Neural cell (in vitro differentiated cells): ENCODE measurements around the gene PLCB1. TPM values are rescaled to one million over a fixed set of nuclear protein-coding genes. Genes with fewer than 3 reads are reported as not detected.

Experiments
- H2AFZ ChIP-seq: fragments of 200-600, 300-800 bp; sonication (generic), shearing (Covaris generic); 2 replicates; pipeline ENCODE4 v1.6.0; 2014; ENCODE audit warnings: low read depth, mild to moderate bottlenecking, antibody characterized with exemption, low read length, moderate library complexity
- H3F3A ChIP-seq: fragments of 200-600 bp; shearing (Covaris generic); 2 replicates; pipeline ENCODE4 v1.6.1; 2016; ENCODE audit warnings: mild to moderate bottlenecking, moderate library complexity, mixed read lengths, antibody characterized with exemption, low read length; ENCODE audit not compliant: insufficient read depth, poor library complexity, severe bottlenecking
- H3K27ac ChIP-seq: fragments of 200-600, 300-800 bp; sonication (generic), shearing (Covaris generic); 2 replicates; pipeline ENCODE4 v1.5.1; 2014; ENCODE audit warnings: mild to moderate bottlenecking, low read length, moderate library complexity
- H3K27me3 ChIP-seq: fragments of 300-800, 200-600 bp; sonication (generic), shearing (Covaris generic); 2 replicates; pipeline ENCODE4 v1.6.0; 2014; ENCODE audit warnings: mild to moderate bottlenecking, low read depth, low read length, moderate library complexity; ENCODE audit not compliant: insufficient read depth
- H3K36me3 ChIP-seq: fragments of 300-800, 200-600 bp; sonication (generic), shearing (Covaris generic); 2 replicates; pipeline ENCODE4 v1.5.1; 2014; ENCODE audit warnings: mild to moderate bottlenecking, antibody characterized with exemption, low read length, moderate library complexity; ENCODE audit not compliant: insufficient read depth
- H3K4me2 ChIP-seq: fragments of 300-800, 200-600 bp; sonication (generic), shearing (Covaris generic); 2 replicates; pipeline ENCODE4 v1.6.0; 2014; ENCODE audit warnings: mild to moderate bottlenecking, low read length
- H3K4me3 ChIP-seq: fragments of 300-800, 200-600 bp; sonication (generic), shearing (Covaris generic); 2 replicates; pipeline ENCODE4 v1.5.1; 2014; ENCODE audit warnings: mild to moderate bottlenecking, low read length, moderate library complexity
- H3K79me2 ChIP-seq: fragments of 200-600 bp; shearing (Covaris generic); replicated peaks from 2 replicates; pipeline ENCODE4 v1.6.0; 2014; ENCODE audit warnings: mild to moderate bottlenecking, low read length, moderate library complexity; ENCODE audit not compliant: insufficient read depth
- H3K9ac ChIP-seq: fragments of 300-800, 200-600 bp; sonication (generic), shearing (Covaris generic); 2 replicates; pipeline ENCODE4 v1.6.1; 2016; ENCODE audit warnings: mild to moderate bottlenecking, low read length, mixed read lengths
- H3K9me2 ChIP-seq: fragments of 200-600 bp; shearing (Covaris generic); 2 replicates; pipeline ENCODE4 v1.6.1; 2016; ENCODE audit warnings: mild to moderate bottlenecking, low read length, mixed read lengths; ENCODE audit not compliant: insufficient read depth
- H3K9me3 ChIP-seq: fragments of 200-600, 300-800 bp; sonication (generic), shearing (Covaris generic); 2 replicates; pipeline ENCODE4 v1.6.1; 2016; ENCODE audit warnings: mild to moderate bottlenecking, mixed run types, low read length, moderate library complexity, mixed read lengths
- H4K20me1 ChIP-seq: fragments of 200-600 bp; shearing (Covaris generic); 2 replicates; pipeline ENCODE4 v1.6.1; 2016; ENCODE audit warnings: mild to moderate bottlenecking, mixed run types; ENCODE audit not compliant: insufficient read depth
- CTCF ChIP-seq: fragments of 450-650 bp; IDR thresholded peaks from 2 replicates; pipeline ENCODE4 v1.5.1; 2014; ENCODE audit warnings: antibody characterized with exemption, mild to moderate bottlenecking, moderate library complexity; ENCODE audit not compliant: poor library complexity, severe bottlenecking
- EP300 ChIP-seq: fragments of 450-650 bp; conservative IDR thresholded peaks from 2 replicates; pipeline ENCODE4 v1.6.1; 2014; ENCODE audit warnings: antibody characterized with exemption, mild to moderate bottlenecking, moderate library complexity; ENCODE audit not compliant: poor library complexity, severe bottlenecking
- EZH2 ChIP-seq: fragments of 200-600, 300-800 bp; shearing (Covaris generic), sonication (generic); IDR thresholded peaks from 2 replicates; pipeline ENCODE4 v1.6.1; 2014; ENCODE audit warnings: antibody characterized with exemption, low read length, borderline replicate concordance, mild to moderate bottlenecking; ENCODE audit not compliant: insufficient read depth, poor library complexity, severe bottlenecking
- MXI1 ChIP-seq: fragments of 450-650 bp; conservative IDR thresholded peaks from 2 replicates; pipeline ENCODE4 v1.6.1; 2014; ENCODE audit warnings: antibody characterized with exemption, mild to moderate bottlenecking; ENCODE audit not compliant: poor library complexity, severe bottlenecking
- POLR2AphosphoS5 ChIP-seq: IDR thresholded peaks from 2 replicates; pipeline ENCODE4 v1.6.1; 2012
- RAD21 ChIP-seq: fragments of 450-650 bp; conservative IDR thresholded peaks from 2 replicates; pipeline ENCODE4 v1.6.1; 2014; ENCODE audit warnings: antibody characterized with exemption, mild to moderate bottlenecking, moderate library complexity
- REST ChIP-seq: IDR thresholded peaks from 2 replicates; pipeline ENCODE4 v1.6.1; 2012; ENCODE audit warnings: borderline replicate concordance
- SMC3 ChIP-seq: fragments of 450-650 bp; conservative IDR thresholded peaks from 2 replicates; pipeline ENCODE4 v1.6.1; 2014; ENCODE audit warnings: antibody characterized with exemption, mild to moderate bottlenecking, moderate library complexity; ENCODE audit not compliant: poor library complexity
- TAF1 ChIP-seq: IDR thresholded peaks from 2 replicates; pipeline ENCODE4 v1.6.1; 2012; ENCODE audit warnings: low read depth
- polyA plus RNA-seq: library from polyadenylated mRNA; depleted of rRNA; stranded (reverse); fragments of >200 nt; gene quantifications from 2 replicates; pipeline ENCODE4 v1.2.3, GENCODE V29; 2014

PLCB1 gene
- polyA plus RNA-seq, 1 donor from 2014 or later: 11.4 TPM

- H3K4me3 ChIP-seq: no peak overlapping the region
- H2AFZ ChIP-seq: no peak overlapping the region
- no peaks in the 10 kb centered on the region for H4K20me1 ChIP-seq
- H3K4me2 ChIP-seq: no peak overlapping the region
- TF ChIP-seq POLR2AphosphoS5 (no peak), SMC3 (no peak), RAD21 (no peak), EZH2 (no peak), MXI1 (no peak), TAF1 (no peak), CTCF (no peak), EP300 (no peak), REST (no peak)
- no peaks in the 10 kb centered on the region for H3K36me3 ChIP-seq
- no peaks in the 10 kb centered on the region for H3K9me3 ChIP-seq
- no peaks in the 10 kb centered on the region for H3K79me2 ChIP-seq
- no peak overlapping the region for H3K9ac ChIP-seq
- no peaks in the 10 kb centered on the region for H3K27me3 ChIP-seq
- no peaks in the 10 kb centered on the region for H3F3A ChIP-seq
- no peaks in the 10 kb centered on the region for H3K9me2 ChIP-seq
- no peak overlapping the region for H3K27ac ChIP-seq
These were observed 664.1 kb downstream of the PLCB1 start for GRCh38 chr20:8796088-8796660.

- Histone ChIP-seq H3K36me3 (no peaks in the 10 kb centered on the region), H3K79me2 (no peaks in the 10 kb centered on the region), H3K9ac (no peak overlapping the region), H4K20me1 (no peaks in the 10 kb centered on the region), H3K27me3 (no peaks in the 10 kb centered on the region), H3K4me2 (no peak overlapping the region), H3F3A (no peaks in the 10 kb centered on the region), H3K27ac (no peak overlapping the region), H3K4me3 (no peak overlapping the region), H2AFZ (no peak overlapping the region), H3K9me2 (no peaks in the 10 kb centered on the region), H3K9me3 (no peaks in the 10 kb centered on the region)
- TF ChIP-seq SMC3 (no peak), EP300 (no peak), TAF1 (no peak), POLR2AphosphoS5 (no peak), REST (no peak), CTCF (no peak), EZH2 (no peak), RAD21 (no peak), MXI1 (no peak)
These were observed 666.4 kb downstream of the PLCB1 start for GRCh38 chr20:8798505-8798904.
